Liver (tissue), 9 donors: ENCODE data around the gene LRGUK. TPM values are rescaled to one million over a fixed set of nuclear protein-coding genes. Genes with fewer than 3 reads are reported as not detected.

ENCODE experiments used
- DNase-seq: peaks from one replicate; pipeline ENCODE4 v3.0.0-alpha.2; 2017; ENCODE audit warnings: low spot score
- H3K27ac ChIP-seq, 2 donors: one replicate each; pipeline ENCODE4 v1.7.0; 2013; ENCODE audit warnings: inconsistent platforms in 2 of 2, low read length in 2 of 2, control low read depth in 1 of 2, low read depth in 1 of 2, mild to moderate bottlenecking in 1 of 2
- H3K27me3 ChIP-seq, 4 donors: one replicate each; pipeline versions ENCODE4 v1.6.1 to v1.7.0; 2013; ENCODE audit warnings: low read length in 3 of 4, inconsistent platforms in 1 of 4, mild to moderate bottlenecking in 1 of 4, moderate library complexity in 1 of 4; ENCODE audit not compliant: control insufficient read depth in 4 of 4, insufficient read depth in 4 of 4
- H3K36me3 ChIP-seq, 4 donors: one replicate each; pipeline versions ENCODE4 v1.6.1 to v1.7.0; 2013; ENCODE audit warnings: low read length in 3 of 4, mild to moderate bottlenecking in 3 of 4, low read depth in 1 of 4, moderate library complexity in 1 of 4; ENCODE audit not compliant: control insufficient read depth in 4 of 4, insufficient read depth in 3 of 4
- H3K4me1 ChIP-seq, 4 donors: one replicate each; pipeline versions ENCODE4 v1.6.1 to v1.7.0; 2013; ENCODE audit warnings: low read length in 3 of 4, mild to moderate bottlenecking in 3 of 4, moderate library complexity in 1 of 4; ENCODE audit not compliant: control insufficient read depth in 4 of 4, insufficient read depth in 4 of 4
- H3K4me3 ChIP-seq, 3 donors: one replicate each; pipeline versions ENCODE4 v1.6.1 to v1.7.0; 2013; ENCODE audit warnings: low read length in 3 of 3, control low read depth in 1 of 3, low read depth in 1 of 3, mild to moderate bottlenecking in 1 of 3
- H3K9ac ChIP-seq, 2 donors: one replicate each; pipeline ENCODE4 v1.7.0; 2013; ENCODE audit warnings: low read length in 2 of 2, mild to moderate bottlenecking in 2 of 2, moderate library complexity in 2 of 2, control low read depth in 1 of 2, low read depth in 1 of 2
- H3K9me3 ChIP-seq, 4 donors: one replicate each; pipeline versions ENCODE4 v1.6.1 to v1.7.0; 2013; ENCODE audit warnings: low read length in 3 of 4; ENCODE audit not compliant: control insufficient read depth in 4 of 4
- ATF3 ChIP-seq: IDR thresholded peaks from 2 replicates; pipeline ENCODE4 v1.6.1; 2016; ENCODE audit warnings: antibody characterized with exemption
- CTCF ChIP-seq: fragments of 150-350 bp; IDR thresholded peaks from 2 replicates; pipeline ENCODE4 v1.5.1; 2017; ENCODE audit warnings: improper control_type of control experiment, low read depth, low read length; ENCODE audit not compliant: missing input control
- FOXA1 ChIP-seq: IDR thresholded peaks from 2 replicates; pipeline ENCODE4 v1.6.1; 2016; ENCODE audit warnings: antibody characterized with exemption
- FOXA2 ChIP-seq: IDR thresholded peaks from 2 replicates; pipeline ENCODE4 v1.6.1; 2016; ENCODE audit warnings: antibody characterized with exemption
- GABPA ChIP-seq, 2 donors: IDR thresholded peaks in 1 of 2; conservative IDR thresholded peaks in 1 of 2; 2 replicates each; pipeline ENCODE4 v1.6.1; 2016; ENCODE audit warnings: antibody characterized with exemption in 2 of 2, mild to moderate bottlenecking in 1 of 2, moderate library complexity in 1 of 2
- HNF4A ChIP-seq, 2 donors: conservative IDR thresholded peaks; 2 replicates each; pipeline ENCODE4 v1.6.1; 2016; ENCODE audit warnings: antibody characterized with exemption in 2 of 2, mild to moderate bottlenecking in 2 of 2
- JUND ChIP-seq, 2 donors: IDR thresholded peaks; 2 replicates each; pipeline ENCODE4 v1.6.1; 2016; ENCODE audit warnings: antibody characterized with exemption in 2 of 2
- MAX ChIP-seq: IDR thresholded peaks from 2 replicates; pipeline ENCODE4 v1.6.1; 2016; ENCODE audit warnings: antibody characterized with exemption
- NR2F2 ChIP-seq: IDR thresholded peaks from 2 replicates; pipeline ENCODE4 v1.6.1; 2016; ENCODE audit warnings: antibody characterized with exemption
- REST ChIP-seq: IDR thresholded peaks from 2 replicates; pipeline ENCODE4 v1.6.1; 2016; ENCODE audit warnings: antibody characterized with exemption, mild to moderate bottlenecking
- RXRA ChIP-seq, 2 donors: IDR thresholded peaks; 2 replicates each; pipeline ENCODE4 v1.6.1; 2017 to 2018; ENCODE audit warnings: antibody characterized with exemption in 2 of 2, mild to moderate bottlenecking in 1 of 2
- SP1 ChIP-seq: IDR thresholded peaks from 2 replicates; pipeline ENCODE4 v1.6.1; 2018; ENCODE audit warnings: antibody characterized with exemption, mild to moderate bottlenecking
- TAF1 ChIP-seq: conservative IDR thresholded peaks from 2 replicates; pipeline ENCODE4 v1.6.1; 2016; ENCODE audit warnings: antibody characterized with exemption, mild to moderate bottlenecking
- YY1 ChIP-seq: IDR thresholded peaks from 2 replicates; pipeline ENCODE4 v1.6.1; 2016; ENCODE audit warnings: antibody characterized with exemption, mild to moderate bottlenecking
- ZBTB33 ChIP-seq: IDR thresholded peaks from 2 replicates; pipeline ENCODE4 v1.6.1; 2016; ENCODE audit warnings: antibody characterized with exemption
- WGBS: extraction: QIAGEN DNeasy Blood & Tissue Kit; methylation state at CpG from one replicate; pipeline ENCODE4 v1.1.7; 2013; 5-methylcytosine and 5-hydroxymethylcytosine counted together
- polyA plus RNA-seq, 2 donors: library from polyadenylated mRNA; stranded (reverse) in 1 of 2; unstranded in 1 of 2; fragments of 200-250 nt in 1 of 2; fragments of >200 nt in 1 of 2; fragmentation: Nextera tagmentation in 1 of 2; extraction: Ambion mirVana in 1 of 2; gene quantifications; one replicate each; pipeline versions ENCODE4 v1.2.1 to v1.2.3, GENCODE V29; 2013 to 2015
- total RNA-seq, 2 donors: library from RNA; depleted of rRNA; stranded (reverse); fragments of >200 nt; gene quantifications; one replicate each; pipeline ENCODE4 v1.2.3, GENCODE V29; 2014
- donor health status: healthy.
- donor health status: healthy.
- donor health status: healthy.
- donor health status: healthy.
- donor health status: healthy.

The LRGUK gene
- total and polyA plus RNA-seq, 4 donors: 0.03 to 0.50 (median 0.12) TPM

GRCh38 chr7:134297489-134297888, 170.3 kb downstream of the LRGUK start:
- WGBS: 94% methylated on average over 2 of the region's 2 CpGs
- H3K27me3 ChIP-seq: no peaks in the 10 kb centered on the region
- no peak overlapping the region for H3K27ac ChIP-seq
- no peak overlapping the region for H3K4me3 ChIP-seq
- no peak overlapping the region for H3K9ac ChIP-seq
- H3K4me1 ChIP-seq: peaks cover 2 to 10% (median 8%) of the 10 kb centered on the region in 4 donors
- peaks cover 10 to 51% (median 40%) of the 10 kb centered on the region in 4 donors for H3K36me3 ChIP-seq
- DNase-seq: no peak
- no peak for TF ChIP-seq FOXA2
- no peak for TF ChIP-seq JUND (IDR thresholded peaks at IDR 0.05)
- no peak for TF ChIP-seq CTCF
- H3K9me3 ChIP-seq: no peaks in the 10 kb centered on the region

- no peak overlapping the region for H3K9ac ChIP-seq
- peaks cover 12 to 57% (median 48%) of the 10 kb centered on the region in 4 donors for H3K36me3 ChIP-seq
- no peak overlapping the region for H3K27ac ChIP-seq
- TF ChIP-seq JUND (IDR thresholded peaks at IDR 0.05) (no peak), RXRA (IDR thresholded peaks at IDR 0.05) (no peak), FOXA2 (no peak), FOXA1 (no peak), ATF3 (no peak), MAX (no peak), SP1 (no peak), REST (no peak), NR2F2 (no peak), CTCF (no peak), GABPA (IDR thresholded peaks at IDR 0.05 in 1 of 2, conservative IDR thresholded peaks at IDR 0.05 in 1 of 2) (no peak), YY1 (no peak), ZBTB33 (no peak), HNF4A (conservative IDR thresholded peaks at IDR 0.05) (no peak), TAF1 (no peak)
- H3K9me3 ChIP-seq: no peaks in the 10 kb centered on the region
- no peaks in the 10 kb centered on the region for H3K4me1 ChIP-seq
- no peaks in the 10 kb centered on the region for H3K27me3 ChIP-seq
- no peak for DNase-seq
- H3K4me3 ChIP-seq: no peak overlapping the region
- 72% methylated on average over 10 of the region's 10 CpGs for WGBS
Measured at GRCh38 chr7:134298902-134299683, 172.0 kb downstream of the LRGUK start.
